ENCODE data around the gene ESPNL.

ESPNL gene

GRCh38 chr2:238079874-238080327 is 20.2 kb upstream of the ESPNL start:
- DNase-seq (ENCODE audit: low read depth in 2 of 2), result no peak

GRCh38 chr2:238080518-238080917 is 19.6 kb upstream of the ESPNL start:
- no peak for DNase-seq (ENCODE audit: low read depth in 2 of 2)

- no peak for DNase-seq (ENCODE audit: low read depth in 2 of 2)
These were observed 19.0 kb upstream of the ESPNL start for GRCh38 chr2:238081150-238081549.

GRCh38 chr2:238081561-238081960 is 18.6 kb upstream of the ESPNL start:
- DNase-seq (ENCODE audit: low read depth in 2 of 2), result no peak

- no peak for DNase-seq (ENCODE audit: low read depth in 2 of 2)
These were observed 18.0 kb upstream of the ESPNL start for GRCh38 chr2:238082151-238082550.

- no peak for DNase-seq (ENCODE audit: low read depth in 2 of 2)
These were observed 17.3 kb upstream of the ESPNL start for GRCh38 chr2:238082827-238083226.

GRCh38 chr2:238083919-238084318 is 16.2 kb upstream of the ESPNL start:
- DNase-seq (ENCODE audit: low read depth in 2 of 2), result no peak

GRCh38 chr2:238084761-238085160 is 15.4 kb upstream of the ESPNL start:
- DNase-seq (ENCODE audit: low read depth in 2 of 2), result no peak

- DNase-seq (ENCODE audit: low read depth in 2 of 2), result no peak
These were observed 14.2 kb upstream of the ESPNL start for GRCh38 chr2:238085899-238086298.

- DNase-seq (ENCODE audit: low read depth in 2 of 2), result no peak
These were observed 12.9 kb upstream of the ESPNL start for GRCh38 chr2:238087211-238087610.

GRCh38 chr2:238090887-238091286 is 9.3 kb upstream of the ESPNL start:
- DNase-seq (ENCODE audit: low read depth in 2 of 2), result no peak

GRCh38 chr2:238091436-238092060 is 8.6 kb upstream of the ESPNL start:
- DNase-seq (ENCODE audit: low read depth in 2 of 2), result no peak

- DNase-seq (ENCODE audit: low read depth in 2 of 2), result no peak
These were observed 7.6 kb upstream of the ESPNL start for GRCh38 chr2:238092486-238093035.

- DNase-seq (ENCODE audit: low read depth in 2 of 2), result no peak
These were observed 6.7 kb upstream of the ESPNL start for GRCh38 chr2:238093181-238094140.

- DNase-seq (ENCODE audit: low read depth in 2 of 2), result no peak
These were observed 5.6 kb upstream of the ESPNL start for GRCh38 chr2:238094438-238095022.

GRCh38 chr2:238095143-238095542 is 5.0 kb upstream of the ESPNL start:
- no peak for DNase-seq (ENCODE audit: low read depth in 2 of 2)

- no peak for DNase-seq (ENCODE audit: low read depth in 2 of 2)
These were observed 3.7 kb upstream of the ESPNL start for GRCh38 chr2:238096311-238097011.

- no peak for DNase-seq (ENCODE audit: low read depth in 2 of 2)
These were observed 2.7 kb upstream of the ESPNL start for GRCh38 chr2:238097201-238097987.

GRCh38 chr2:238097988-238098871 is 1.9 kb upstream of the ESPNL start:
- DNase-seq (ENCODE audit: low read depth in 2 of 2), result no peak

All from stimulated activated CD8-positive, alpha-beta memory T cell treated with anti-CD3 and anti-CD28 coated beads, Interleukin-2, amount 100 ng/mL, for 48 hours (primary cell).